Activated CD8-positive, alpha-beta T cell treated with anti-CD3 and anti-CD28 coated beads for 36 hours (primary cell): ENCODE results near the gene RNASEH2B. TPM values are rescaled to one million over a fixed set of nuclear protein-coding genes. Genes with fewer than 3 reads are reported as not detected.
A peak's percentile ranks its signal among the peaks of the same experiment; 100 is the strongest.

ENCODE experiments used
- ATAC-seq: fragments of 200-7000 bp; cut with Tn5 transposase; one replicate; pipeline ENCODE4 v1.10.0; 2021; ENCODE audit warnings: mild to moderate bottlenecking, moderate library complexity
- CTCF ChIA-PET: fragments of 350-600 bp; sonication (Branson Sonifier 250); formaldehyde crosslinking; loops from one replicate; lab custom pipeline; 2021; ENCODE audit warnings: antibody characterized with exemption; lab: Charles Lee
- POLR2A ChIA-PET: fragments of 350-600 bp; sonication (Branson Sonifier 250); formaldehyde crosslinking; loops from one replicate; lab custom pipeline; 2021; ENCODE audit warnings: antibody characterized with exemption; lab: Charles Lee
- DNase-seq: peaks from one replicate; pipeline ENCODE4 v3.0.0-alpha.2; 2020
- H3K27ac Mint-ChIP-seq: one replicate; pipeline ENCODE4 v1.8.0; 2021; ENCODE audit warnings: mild to moderate bottlenecking, mixed read lengths
- H3K27me3 Mint-ChIP-seq: one replicate; pipeline ENCODE4 v1.8.0; 2021; ENCODE audit warnings: mixed read lengths
- H3K36me3 Mint-ChIP-seq: one replicate; pipeline ENCODE4 v1.8.0; 2021; ENCODE audit warnings: low read depth, mixed read lengths
- H3K4me1 Mint-ChIP-seq: one replicate; pipeline ENCODE4 v1.8.0; 2021; ENCODE audit warnings: low read depth, mixed read lengths
- H3K4me3 Mint-ChIP-seq: one replicate; pipeline ENCODE4 v1.8.0; 2021; ENCODE audit warnings: mild to moderate bottlenecking, moderate library complexity, mixed read lengths
- H3K9me3 Mint-ChIP-seq: one replicate; pipeline ENCODE4 v1.8.0; 2021; ENCODE audit warnings: mixed read lengths
- CTCF ChIP-seq: fragments of 200-600 bp; IDR thresholded peaks from one replicate; pipeline ENCODE4 v1.8.0; 2022; ENCODE audit warnings: antibody characterized with exemption, mild to moderate bottlenecking
- intact Hi-C: fragments of 100-400 bp; cut with micrococcal nuclease; formaldehyde crosslinking; loops from one replicate; pipeline ENCODE4 v1.10.0; 2022
- total RNA-seq, 2 experiments: library from RNA; stranded (reverse); gene quantifications; one replicate each; pipeline ENCODE4 v1.2.3, GENCODE V29; 2021

RNASEH2B gene
- total RNA-seq: 10 to 100 TPM; 63.5 to 69.4 TPM

GRCh38 chr13:50909605-50910484 lies at the start of gene RNASEH2B:
Gene RNASEH2B (plus strand): TSS chr13:50909791. CDS start chr13:50910077, 286 bp downstream.
- POLR2A ChIA-PET: interaction anchor here (0.6 to 5.6 kb wide), 4 partner anchors 16 to 820 kb away, joined by 3 to 55 read pairs (median 4); no protein-coding TSS in a partner anchor
- no peaks in the 10 kb centered on the region for H3K9me3 Mint-ChIP-seq
- CTCF ChIA-PET: interaction anchor here (1.5 to 8.5 kb wide), 4 partner anchors 16 to 1116 kb away, joined by 3 to 78 read pairs (median 18); partner anchors contain the start of gene SPRYD7
- H3K36me3 Mint-ChIP-seq: peaks cover 4% of the 10 kb centered on the region
- peak within 1 kb of the TSS; percentile 96 for H3K4me3 Mint-ChIP-seq
- ATAC-seq (peak; percentile 77), DNase-seq (peak; percentile 75)
- peaks cover 31% of the 10 kb centered on the region for H3K4me1 Mint-ChIP-seq
- no peaks in the 10 kb centered on the region for H3K27me3 Mint-ChIP-seq
- no peak for TF ChIP-seq CTCF
- H3K27ac Mint-ChIP-seq: peak within 1 kb of the TSS; percentile 98
- intact Hi-C loops: loop anchor here (2.0 to 10.0 kb wide), 5 partner anchors 108 to 973 kb away; partner anchors contain the start of gene SPRYD7

GRCh38 chr13:50864492-50864891 lies 45.1 kb upstream of the RNASEH2B start:
- POLR2A ChIA-PET: no interaction called here
- ATAC-seq: no peak
- Mint-ChIP-seq H3K4me3 (no peak overlapping the region), H3K9me3 (no peaks in the 10 kb centered on the region), H3K4me1 (no peaks in the 10 kb centered on the region), H3K36me3 (no peaks in the 10 kb centered on the region), H3K27ac (no peak overlapping the region), H3K27me3 (no peaks in the 10 kb centered on the region)
- CTCF ChIA-PET: interaction anchor here (1.2 to 1.4 kb wide), 2 partner anchors 17 to 47 kb away, joined by 4 read pairs; no protein-coding TSS in a partner anchor
- no peak for TF ChIP-seq CTCF
- intact Hi-C loops: no loop called here
- DNase-seq: no peak

- no peak overlapping the region for H3K27ac Mint-ChIP-seq
- H3K36me3 Mint-ChIP-seq: no peaks in the 10 kb centered on the region
- intact Hi-C loops: no loop called here
- ChIA-PET POLR2A (no interaction called here), CTCF (interaction anchor here (1.5 kb wide), 1 partner anchor 10 kb away, joined by 3 read pairs; no protein-coding TSS in a partner anchor)
- TF ChIP-seq CTCF: no peak
- ATAC-seq: no peak
- DNase-seq: no peak
- peaks cover 1% of the 10 kb centered on the region for H3K27me3 Mint-ChIP-seq
- H3K4me1 Mint-ChIP-seq: no peaks in the 10 kb centered on the region
- no peak overlapping the region for H3K4me3 Mint-ChIP-seq
- H3K9me3 Mint-ChIP-seq: no peaks in the 10 kb centered on the region
Measured at GRCh38 chr13:50866817-50867636, 42.6 kb upstream of the RNASEH2B start.

- CTCF ChIA-PET: interaction anchor here (1.5 kb wide), 1 partner anchor 9 kb away, joined by 3 read pairs; no protein-coding TSS in a partner anchor
- ATAC-seq (no peak), DNase-seq (no peak)
- POLR2A ChIA-PET: no interaction called here
- H3K4me3 Mint-ChIP-seq: no peak overlapping the region
- intact Hi-C loops: no loop called here
- no peaks in the 10 kb centered on the region for H3K36me3 Mint-ChIP-seq
- TF ChIP-seq CTCF: no peak
- H3K4me1 Mint-ChIP-seq: no peaks in the 10 kb centered on the region
- peaks cover 1% of the 10 kb centered on the region for H3K27me3 Mint-ChIP-seq
- no peaks in the 10 kb centered on the region for H3K9me3 Mint-ChIP-seq
- no peak overlapping the region for H3K27ac Mint-ChIP-seq
Measured at GRCh38 chr13:50867637-50867945, 42.0 kb upstream of the RNASEH2B start.
